ENCODE results near the gene DDTL. TPM values are rescaled to one million over a fixed set of nuclear protein-coding genes. Genes with fewer than 3 reads are reported as not detected.
"Not testable (repeated sequence)": the region's sequence is repeated elsewhere in the genome, so short reads cannot be mapped to it uniquely, and the experiment has no call there.

Gene DDTL
- total and polyA plus RNA-seq, 9 of the 15 experiments (the other 6 are each of a cell fraction or from before 2014, with no cell fraction given) = 0.05 to 1.7 (median 0.59) TPM; not detected in 4

GRCh38 chr22:23953485-23953884, 13.2 kb upstream of the DDTL start:
- TF ChIP-seq CTCF (IDR thresholded peaks at IDR 0.05 in 2 of 3, conservative IDR thresholded peaks at IDR 0.05 in 1 of 3; ENCODE audit: insufficient read depth in 2 of 3, low read depth in 1 of 3, low read length in 3 of 3) = 0 out of 6 replicates have a peak, but pooled peaks of 1 of the 3 experiments have one; percentile 14

GRCh38 chr22:23954193-23954990, 12.3 kb upstream of the DDTL start:
- 50% methylated on average over 3 of the region's 8 CpGs for WGBS (ENCODE audit: insufficient coverage, low coverage, missing lambda C conversion rate)
- intact Hi-C loops (cut with micrococcal nuclease) = loop anchor here (10.0 kb wide), 1 partner anchor 230 kb away; the partner anchor contains the start of gene SUSD2
- H3K36me3 ChIP-seq (ENCODE audit: control insufficient read depth, insufficient read depth, low read length); H3K79me2 ChIP-seq (ENCODE audit: control insufficient read depth, insufficient read depth, low read length); DNase-seq (ENCODE audit: extremely low read depth in 1 of 4, low spot score in 3 of 4); H3K4me1 ChIP-seq (replicated peaks in 1 of 2; ENCODE audit: control insufficient read depth in 2 of 2, insufficient read depth in 2 of 2, low read length in 2 of 2); CTCF ChIA-PET (ENCODE audit: low intra/inter-chr PET ratio); H3K4me2 ChIP-seq (ENCODE audit: insufficient read depth, low read length); H3K27me3 ChIP-seq (ENCODE audit: control insufficient read depth in 2 of 2, insufficient read depth in 2 of 2, low read length in 2 of 2); H4K20me1 ChIP-seq (replicated peaks; ENCODE audit: control insufficient read depth, insufficient read depth, low read length); H3K9ac ChIP-seq (ENCODE audit: insufficient read depth in 1 of 2, low read depth in 2 of 2, low read length in 2 of 2); POLR2A ChIA-PET; BruUV-seq (replicated peaks); H3K27ac ChIP-seq (ENCODE audit: extremely low read depth, low read depth, low read length); ATAC-seq; H3K4me3 ChIP-seq; H2AFZ ChIP-seq (ENCODE audit: low read depth, low read length); H3K9me3 ChIP-seq (replicated peaks; ENCODE audit: control insufficient read depth, insufficient read depth, low read depth, low read length); H3K9me1 ChIP-seq (ENCODE audit: control insufficient read depth, insufficient read depth, low read length); FAIRE-seq: not testable (repeated sequence)
- in situ Hi-C loops (cut with MboI) = loop anchor here (10.0 to 25.0 kb wide), 2 partner anchors 220 to 558 kb away; no protein-coding TSS in a partner anchor

More at GRCh38 chr22:23953485-23953884, 13.2 kb upstream of the DDTL start:
- in situ Hi-C loops (cut with MboI) (loop anchor here (10.0 to 25.0 kb wide), 2 partner anchors 221 to 559 kb away; no protein-coding TSS in a partner anchor), intact Hi-C loops (cut with micrococcal nuclease) (loop anchor here (10.0 kb wide), 1 partner anchor 231 kb away; the partner anchor contains the start of gene SUSD2)
- POLR2A ChIA-PET; DNase-seq (ENCODE audit: extremely low read depth in 1 of 4, low spot score in 3 of 4); H3K27me3 ChIP-seq (ENCODE audit: control insufficient read depth in 2 of 2, insufficient read depth in 2 of 2, low read length in 2 of 2); H3K27ac ChIP-seq (ENCODE audit: extremely low read depth, low read depth, low read length); H3K9ac ChIP-seq (ENCODE audit: insufficient read depth in 1 of 2, low read depth in 2 of 2, low read length in 2 of 2); H3K36me3 ChIP-seq (ENCODE audit: control insufficient read depth, insufficient read depth, low read length); ATAC-seq; H4K20me1 ChIP-seq (replicated peaks; ENCODE audit: control insufficient read depth, insufficient read depth, low read length); BruUV-seq (replicated peaks); H3K79me2 ChIP-seq (ENCODE audit: control insufficient read depth, insufficient read depth, low read length); H3K4me1 ChIP-seq (replicated peaks in 1 of 2; ENCODE audit: control insufficient read depth in 2 of 2, insufficient read depth in 2 of 2, low read length in 2 of 2); FAIRE-seq; H3K4me3 ChIP-seq; H2AFZ ChIP-seq (ENCODE audit: low read depth, low read length); H3K9me1 ChIP-seq (ENCODE audit: control insufficient read depth, insufficient read depth, low read length); CTCF ChIA-PET (ENCODE audit: low intra/inter-chr PET ratio); H3K9me3 ChIP-seq (replicated peaks; ENCODE audit: control insufficient read depth, insufficient read depth, low read depth, low read length); H3K4me2 ChIP-seq (ENCODE audit: insufficient read depth, low read length): not testable (repeated sequence)
- WGBS (ENCODE audit: insufficient coverage, low coverage, missing lambda C conversion rate) = 34% methylated on average over 3 of the region's 4 CpGs

GRCh38 chr22:23954991-23955305, 11.7 kb upstream of the DDTL start:
- H3K36me3 ChIP-seq (ENCODE audit: control insufficient read depth, insufficient read depth, low read length); H2AFZ ChIP-seq (ENCODE audit: low read depth, low read length); H3K9me1 ChIP-seq (ENCODE audit: control insufficient read depth, insufficient read depth, low read length); FAIRE-seq; H4K20me1 ChIP-seq (replicated peaks; ENCODE audit: control insufficient read depth, insufficient read depth, low read length); ATAC-seq; H3K4me3 ChIP-seq; CTCF ChIA-PET (ENCODE audit: low intra/inter-chr PET ratio); BruUV-seq (replicated peaks); H3K27me3 ChIP-seq (ENCODE audit: control insufficient read depth in 2 of 2, insufficient read depth in 2 of 2, low read length in 2 of 2); H3K9me3 ChIP-seq (replicated peaks; ENCODE audit: control insufficient read depth, insufficient read depth, low read depth, low read length); POLR2A ChIA-PET; DNase-seq (ENCODE audit: extremely low read depth in 1 of 4, low spot score in 3 of 4); H3K9ac ChIP-seq (ENCODE audit: insufficient read depth in 1 of 2, low read depth in 2 of 2, low read length in 2 of 2); H3K4me1 ChIP-seq (replicated peaks in 1 of 2; ENCODE audit: control insufficient read depth in 2 of 2, insufficient read depth in 2 of 2, low read length in 2 of 2); H3K4me2 ChIP-seq (ENCODE audit: insufficient read depth, low read length); H3K79me2 ChIP-seq (ENCODE audit: control insufficient read depth, insufficient read depth, low read length); H3K27ac ChIP-seq (ENCODE audit: extremely low read depth, low read depth, low read length): not testable (repeated sequence)
- intact Hi-C loops (cut with micrococcal nuclease) = loop anchor here (10.0 kb wide), 1 partner anchor 230 kb away; the partner anchor contains the start of gene SUSD2
- in situ Hi-C loops (cut with MboI) = loop anchor here (10.0 to 25.0 kb wide), 2 partner anchors 220 to 557 kb away; no protein-coding TSS in a partner anchor
- WGBS (ENCODE audit: insufficient coverage, low coverage, missing lambda C conversion rate) = 52% methylated on average over 4 of the region's 6 CpGs
